Fibroblast of pulmonary artery (primary cell): ENCODE measurements around the gene TMEM132D.

ENCODE experiments used
- DNase-seq: peaks from one replicate; pipeline ENCODE4 v3.0.0-alpha.2; 2010; ENCODE audit warnings: low read depth
- H3K4me3 ChIP-seq: replicated peaks from 2 replicates; pipeline ENCODE4 v1.5.1; 2011; ENCODE audit warnings: low read depth, mild to moderate bottlenecking, control low read depth, low read length, moderate library complexity
- TF ChIP-seq, protein P1 (sequence below): IDR thresholded peaks from 2 replicates; pipeline ENCODE4 v1.5.1; 2011; ENCODE audit warnings: mild to moderate bottlenecking, control low read depth, low read length, inconsistent platforms; ENCODE audit errors: missing control alignments

The TMEM132D gene

DNA sequence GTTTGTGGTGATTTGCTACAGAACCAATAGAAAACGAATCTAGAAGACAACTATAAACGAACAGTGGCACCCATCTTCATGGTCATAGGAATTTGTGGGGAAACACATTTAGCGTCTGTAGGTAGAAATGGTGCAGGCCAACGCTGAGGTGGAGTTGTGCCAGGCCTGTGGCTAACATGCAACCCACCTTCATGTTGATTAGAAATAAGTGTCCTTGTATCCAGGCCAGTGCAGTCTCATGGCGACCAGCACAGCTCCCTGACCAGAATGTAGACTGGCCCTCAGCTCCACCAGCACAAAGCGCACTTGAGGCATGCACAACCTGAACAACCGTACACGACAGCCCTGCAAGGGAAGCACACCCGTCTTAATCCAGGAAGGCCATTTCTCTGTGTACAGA lies 187.0 kb downstream of the TMEM132D start:
- no peak overlapping the region for H3K4me3 ChIP-seq
- TF ChIP-seq, protein P1, sequence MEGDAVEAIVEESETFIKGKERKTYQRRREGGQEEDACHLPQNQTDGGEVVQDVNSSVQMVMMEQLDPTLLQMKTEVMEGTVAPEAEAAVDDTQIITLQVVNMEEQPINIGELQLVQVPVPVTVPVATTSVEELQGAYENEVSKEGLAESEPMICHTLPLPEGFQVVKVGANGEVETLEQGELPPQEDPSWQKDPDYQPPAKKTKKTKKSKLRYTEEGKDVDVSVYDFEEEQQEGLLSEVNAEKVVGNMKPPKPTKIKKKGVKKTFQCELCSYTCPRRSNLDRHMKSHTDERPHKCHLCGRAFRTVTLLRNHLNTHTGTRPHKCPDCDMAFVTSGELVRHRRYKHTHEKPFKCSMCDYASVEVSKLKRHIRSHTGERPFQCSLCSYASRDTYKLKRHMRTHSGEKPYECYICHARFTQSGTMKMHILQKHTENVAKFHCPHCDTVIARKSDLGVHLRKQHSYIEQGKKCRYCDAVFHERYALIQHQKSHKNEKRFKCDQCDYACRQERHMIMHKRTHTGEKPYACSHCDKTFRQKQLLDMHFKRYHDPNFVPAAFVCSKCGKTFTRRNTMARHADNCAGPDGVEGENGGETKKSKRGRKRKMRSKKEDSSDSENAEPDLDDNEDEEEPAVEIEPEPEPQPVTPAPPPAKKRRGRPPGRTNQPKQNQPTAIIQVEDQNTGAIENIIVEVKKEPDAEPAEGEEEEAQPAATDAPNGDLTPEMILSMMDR = no peak
- DNase-seq = no peak

DNA sequence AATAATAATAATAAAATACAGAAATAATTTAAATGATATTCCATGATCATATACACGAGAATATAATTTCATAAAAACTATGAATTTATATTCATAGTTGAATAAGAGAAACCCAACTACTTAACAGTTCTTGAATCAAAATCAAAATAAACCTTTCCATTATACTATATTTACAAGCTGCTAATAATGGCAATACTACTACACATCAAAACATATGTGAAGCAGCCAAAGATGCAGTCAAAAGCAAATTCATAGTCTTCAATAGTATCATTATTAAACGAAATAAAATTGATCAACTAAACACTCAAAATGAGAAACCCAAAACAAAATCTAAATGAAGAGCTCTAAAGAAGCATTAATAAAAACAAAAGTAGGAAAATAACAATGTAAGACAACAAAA lies 197.1 kb downstream of the TMEM132D start:
- H3K4me3 ChIP-seq = no peak overlapping the region
- TF ChIP-seq, protein P1 = no peak
- no peak for DNase-seq

DNA sequence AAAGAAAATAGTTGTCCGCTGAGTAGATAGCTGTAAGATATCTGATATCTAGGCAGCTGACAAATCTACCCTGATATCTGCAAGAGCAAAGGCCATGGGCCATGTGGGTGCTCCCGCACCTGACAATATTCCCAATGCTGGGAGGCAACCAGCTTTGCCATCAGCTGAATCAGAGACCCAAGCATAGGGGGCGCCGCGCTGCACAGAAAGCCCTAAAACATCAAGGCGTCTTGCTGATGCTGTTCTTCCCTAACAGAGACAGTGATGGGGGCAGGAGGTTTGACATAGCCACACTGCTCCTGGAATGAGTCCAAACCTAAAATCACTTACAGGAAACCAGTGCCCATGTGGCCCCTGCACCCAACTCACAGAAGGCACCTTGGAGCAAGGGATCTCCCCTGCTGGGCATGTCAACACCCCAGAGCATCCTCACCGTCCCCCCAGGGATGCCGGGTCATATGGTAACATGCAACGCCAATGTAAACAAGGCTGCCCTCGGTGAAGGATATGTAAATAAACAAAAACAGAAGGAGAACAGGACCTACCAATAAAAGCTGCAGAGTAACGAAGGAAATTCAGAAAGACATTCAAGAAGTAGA lies 199.5 kb downstream of the TMEM132D start:
- DNase-seq = no peak
- TF ChIP-seq, protein P1 = no peak
- H3K4me3 ChIP-seq = no peak overlapping the region

DNA sequence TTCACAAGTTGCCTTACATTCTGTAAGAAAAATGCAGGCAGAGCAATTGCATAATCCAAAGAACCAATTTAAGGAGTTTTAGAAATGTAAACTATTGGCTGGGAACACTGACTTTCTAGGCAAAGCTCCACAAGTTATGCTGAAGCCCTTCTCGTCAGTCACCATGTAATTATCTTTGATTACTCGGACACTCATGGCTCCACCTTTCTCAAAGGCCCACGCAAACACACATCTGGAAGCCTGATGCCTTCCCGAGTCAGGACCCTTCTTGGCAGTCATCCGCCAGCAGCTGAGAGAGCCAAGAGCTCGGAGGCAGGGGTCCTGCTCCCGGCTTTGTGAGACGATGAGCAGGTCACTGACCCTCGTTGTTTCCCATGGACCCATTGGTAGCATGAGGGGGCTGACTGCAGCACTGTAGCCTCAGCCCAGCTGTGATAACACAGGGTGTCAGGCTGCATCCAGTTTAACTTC lies 202.2 kb downstream of the TMEM132D start:
- no peak for DNase-seq
- H3K4me3 ChIP-seq = no peak overlapping the region
- TF ChIP-seq, protein P1 = no peak

DNA sequence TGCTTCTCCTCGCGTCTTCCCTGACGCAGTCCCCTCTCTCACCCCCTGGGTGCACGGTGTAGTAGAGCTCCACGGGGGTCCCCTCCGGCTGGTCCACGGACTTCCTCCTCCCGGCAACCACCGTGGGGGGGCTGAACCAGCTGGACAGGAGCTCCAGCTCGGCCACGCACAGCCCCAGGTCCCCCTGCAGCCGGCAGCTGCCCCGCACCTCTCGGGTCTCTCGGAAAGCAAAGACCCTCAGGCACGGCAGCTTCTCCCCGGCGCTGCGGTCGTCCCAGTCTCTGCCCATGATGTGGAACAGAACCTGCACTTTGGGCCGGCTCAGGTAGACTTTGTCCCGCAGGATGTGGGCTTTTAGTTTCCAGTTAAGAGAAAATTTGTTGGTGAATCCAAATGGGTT lies 203.8 kb downstream of the TMEM132D start:
- H3K4me3 ChIP-seq = no peak overlapping the region
- no peak for DNase-seq
- TF ChIP-seq, protein P1 = no peak

DNA sequence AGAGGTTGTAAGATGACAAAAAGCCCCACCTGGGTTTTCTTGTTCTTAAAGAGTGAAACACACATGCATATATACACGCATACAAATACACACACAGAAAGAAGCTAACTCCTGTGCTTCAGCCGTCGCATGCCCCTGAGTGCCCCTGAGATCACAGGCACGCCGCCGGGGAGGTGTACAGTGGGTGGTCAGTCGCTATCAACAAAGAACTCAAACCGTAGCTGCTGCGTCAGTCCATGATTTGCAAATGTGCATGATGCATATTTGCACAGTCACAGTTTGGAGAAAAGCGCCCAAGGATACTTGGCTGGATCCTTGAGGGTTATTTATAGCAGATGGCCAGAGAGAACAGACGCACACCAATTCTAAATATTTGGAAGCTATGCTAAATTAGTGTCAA lies 206.9 kb downstream of the TMEM132D start:
- H3K4me3 ChIP-seq = no peak overlapping the region
- TF ChIP-seq, protein P1 = no peak
- DNase-seq = peak; percentile 0

DNA sequence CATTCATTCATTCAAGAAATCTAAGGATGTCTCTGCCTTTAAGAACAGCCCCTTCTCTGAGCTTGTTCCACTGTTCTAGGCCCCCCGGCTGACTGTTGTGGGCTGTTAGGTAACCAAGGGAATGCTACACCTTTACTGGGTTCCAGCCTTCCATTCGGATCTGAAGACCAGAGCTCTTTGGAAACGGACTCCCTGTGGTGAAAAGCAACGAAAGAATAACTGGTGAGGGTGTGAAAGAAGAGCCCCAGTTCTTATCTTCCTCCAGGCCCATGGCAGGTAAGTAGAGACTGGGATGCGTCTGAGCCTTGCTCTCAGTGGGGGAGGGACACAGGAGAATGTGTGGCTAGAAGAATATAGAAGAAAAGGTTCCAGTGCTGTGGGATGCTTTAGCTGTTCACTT lies 207.4 kb downstream of the TMEM132D start:
- TF ChIP-seq, protein P1 = no peak
- DNase-seq = no peak
- no peak overlapping the region for H3K4me3 ChIP-seq
